H9 (cell line): ENCODE data around the gene F5. TPM values are rescaled to one million over a fixed set of nuclear protein-coding genes. Genes with fewer than 3 reads are reported as not detected.

Source experiments
- DNase-seq: peaks from one replicate; pipeline ENCODE4 v3.0.0-alpha.2; 2017
- H2AFZ ChIP-seq: one replicate; pipeline ENCODE4 v1.6.1; 2013; ENCODE audit warnings: mild to moderate bottlenecking, low read length, control low read depth, moderate library complexity
- H2AK5ac ChIP-seq: 2 replicates; pipeline ENCODE4 v1.6.1; 2013; ENCODE audit warnings: low read length, control low read depth, mixed read lengths; ENCODE audit not compliant: insufficient read length
- H2BK120ac ChIP-seq: one replicate; pipeline ENCODE4 v1.6.1; 2013; ENCODE audit warnings: low read depth, mild to moderate bottlenecking, low read length, control low read depth, inconsistent platforms; ENCODE audit not compliant: poor library complexity, severe bottlenecking
- H2BK12ac ChIP-seq: 2 replicates; pipeline ENCODE4 v1.6.1; 2013; ENCODE audit warnings: low read length, control low read depth, mixed read lengths, low read depth; ENCODE audit not compliant: insufficient read length
- H2BK15ac ChIP-seq: 2 replicates; pipeline ENCODE4 v1.6.1; 2013; ENCODE audit warnings: low read depth, low read length, control low read depth
- H2BK20ac ChIP-seq: one replicate; pipeline ENCODE4 v1.6.1; 2013; ENCODE audit warnings: low read depth, mild to moderate bottlenecking, low read length, control low read depth, inconsistent platforms; ENCODE audit not compliant: poor library complexity, severe bottlenecking
- H2BK5ac ChIP-seq: 2 replicates; pipeline ENCODE4 v1.6.1; 2013; ENCODE audit warnings: low read length, control low read depth, mixed read lengths; ENCODE audit not compliant: insufficient read length
- H3K14ac ChIP-seq: 2 replicates; pipeline ENCODE4 v1.6.1; 2013; ENCODE audit warnings: low read length, control low read depth; ENCODE audit not compliant: insufficient read depth
- H3K18ac ChIP-seq: 2 replicates; pipeline ENCODE4 v1.6.1; 2013; ENCODE audit warnings: low read depth, mild to moderate bottlenecking, mixed read lengths, low read length, control low read depth; ENCODE audit not compliant: insufficient read length
- H3K23ac ChIP-seq: 2 replicates; pipeline ENCODE4 v1.6.1; 2013; ENCODE audit warnings: low read length, control low read depth, mixed read lengths, low read depth; ENCODE audit not compliant: insufficient read length
- H3K23me2 ChIP-seq: 2 replicates; pipeline ENCODE4 v1.6.1; 2013; ENCODE audit warnings: low read depth, mild to moderate bottlenecking, mixed read lengths, low read length, control low read depth; ENCODE audit not compliant: insufficient read length, poor library complexity, severe bottlenecking
- H3K27ac ChIP-seq: 2 replicates; pipeline ENCODE4 v1.5.1; 2013; ENCODE audit warnings: low read length, control low read depth, mixed read lengths, low read depth; ENCODE audit not compliant: insufficient read length
- H3K27me3 ChIP-seq: 2 replicates; pipeline ENCODE4 v1.6.1; 2013; ENCODE audit warnings: low read length, control low read depth, inconsistent platforms; ENCODE audit not compliant: insufficient read depth
- H3K4ac ChIP-seq: 2 replicates; pipeline ENCODE4 v1.6.1; 2013; ENCODE audit warnings: low read depth, mild to moderate bottlenecking, control low read depth, inconsistent platforms, low read length, moderate library complexity
- H3K4me1 ChIP-seq: 2 replicates; pipeline ENCODE4 v1.6.1; 2013; ENCODE audit warnings: low read length, control low read depth, inconsistent platforms; ENCODE audit not compliant: insufficient read depth
- H3K4me2 ChIP-seq: 2 replicates; pipeline ENCODE4 v1.6.1; 2013; ENCODE audit warnings: low read length, control low read depth, mixed read lengths; ENCODE audit not compliant: insufficient read length, insufficient read depth
- H3K56ac ChIP-seq: 2 replicates; pipeline ENCODE4 v1.6.1; 2013; ENCODE audit warnings: low read depth, mild to moderate bottlenecking, mixed read lengths, low read length, control low read depth; ENCODE audit not compliant: insufficient read length
- H3K79me1 ChIP-seq: 2 replicates; pipeline ENCODE4 v1.6.1; 2013; ENCODE audit warnings: low read depth, mild to moderate bottlenecking, moderate library complexity, low read length, control low read depth, inconsistent platforms; ENCODE audit not compliant: insufficient read depth, poor library complexity, severe bottlenecking
- H3K79me2 ChIP-seq: 2 replicates; pipeline ENCODE4 v1.6.1; 2013; ENCODE audit warnings: low read length, control low read depth, inconsistent platforms; ENCODE audit not compliant: insufficient read depth
- H3K9ac ChIP-seq: 2 replicates; pipeline ENCODE4 v1.6.1; 2013; ENCODE audit warnings: low read length, control low read depth, mixed read lengths; ENCODE audit not compliant: insufficient read length; ENCODE audit errors: extremely low read depth
- H3K9me3 ChIP-seq: one replicate; pipeline ENCODE4 v1.6.1; 2013; ENCODE audit warnings: low read depth, low read length, inconsistent platforms; ENCODE audit not compliant: control insufficient read depth
- H3T11ph ChIP-seq: one replicate; pipeline ENCODE4 v1.6.1; 2013; ENCODE audit warnings: mild to moderate bottlenecking, low read length, control low read depth, inconsistent platforms
- H4K20me1 ChIP-seq: one replicate; pipeline ENCODE4 v1.6.1; 2013; ENCODE audit not compliant: control insufficient read depth, insufficient read length, insufficient read depth
- H4K5ac ChIP-seq: 2 replicates; pipeline ENCODE4 v1.6.1; 2013; ENCODE audit warnings: low read depth, mild to moderate bottlenecking, mixed read lengths, low read length, control low read depth; ENCODE audit not compliant: insufficient read length
- H4K8ac ChIP-seq: replicated peaks from 2 replicates; pipeline ENCODE4 v1.6.1; 2013; ENCODE audit warnings: low read length, control low read depth, mixed read lengths, low read depth; ENCODE audit not compliant: insufficient read length
- H4K91ac ChIP-seq: 2 replicates; pipeline ENCODE4 v1.6.1; 2013; ENCODE audit warnings: low read depth, mild to moderate bottlenecking, moderate library complexity, mixed read lengths, low read length, control low read depth; ENCODE audit not compliant: insufficient read length
- H3K27ac Mint-ChIP-seq, 3 experiments: 2 replicates in 2 of 3; 3 replicates in 1 of 3; pipeline ENCODE4 v1.8.0; 2020 to 2021; ENCODE audit warnings: mixed read lengths in 3 of 3, mild to moderate bottlenecking in 1 of 3, moderate library complexity in 1 of 3
- H3K27me3 Mint-ChIP-seq: 2 replicates; pipeline ENCODE4 v1.8.0; 2021; ENCODE audit warnings: low read depth, mild to moderate bottlenecking, moderate library complexity, mixed read lengths
- H3K36me3 Mint-ChIP-seq, 3 experiments: 2 replicates in 2 of 3; 3 replicates in 1 of 3; pipeline ENCODE4 v1.8.0; 2020 to 2021; ENCODE audit warnings: low read depth in 3 of 3, mixed read lengths in 3 of 3; ENCODE audit not compliant: insufficient read depth in 1 of 3
- H3K4me1 Mint-ChIP-seq, 2 experiments: 2 replicates each; pipeline ENCODE4 v1.8.0; 2020; ENCODE audit warnings: mixed read lengths in 2 of 2
- H3K4me3 Mint-ChIP-seq, 2 experiments: 2 replicates in 1 of 2; 3 replicates in 1 of 2; pipeline ENCODE4 v1.8.0; 2020 to 2021; ENCODE audit warnings: mild to moderate bottlenecking in 2 of 2, mixed read lengths in 2 of 2, moderate library complexity in 1 of 2
- H3K9me3 Mint-ChIP-seq, 2 experiments: 2 replicates in 1 of 2; 3 replicates in 1 of 2; pipeline ENCODE4 v1.8.0; 2020; ENCODE audit warnings: mild to moderate bottlenecking in 2 of 2, mixed read lengths in 2 of 2, moderate library complexity in 1 of 2
- CTCF ChIP-seq: fragments of 200-600 bp; sonication (generic); conservative IDR thresholded peaks from 3 replicates; pipeline ENCODE4 v1.8.0; 2021; ENCODE audit warnings: antibody characterized with exemption, mild to moderate bottlenecking
- WGBS: extraction: QIAGEN DNeasy Blood & Tissue Kit; methylation state at CpG from one replicate; pipeline ENCODE4 v1.1.7; 2013; ENCODE audit warnings: missing lambda C conversion rate, low lambda C conversion rate, mixed read lengths; ENCODE audit not compliant: insufficient read length; ENCODE audit errors: extremely low coverage; 5-methylcytosine and 5-hydroxymethylcytosine counted together
- total RNA-seq: library from RNA; stranded (reverse); gene quantifications from 2 replicates; pipeline ENCODE4 v1.2.1, GENCODE V29; 2021

Gene F5
- total RNA-seq, 1 experiment from 2014 or later, result 0.04 TPM

- H3K9ac ChIP-seq, result no peak overlapping the region
- no peak overlapping the region for H2BK5ac ChIP-seq
- H3K27ac ChIP-seq, result no peak overlapping the region
- H3K4me1 Mint-ChIP-seq, result no peaks in the 10 kb centered on the region
- H3K36me3 Mint-ChIP-seq, result no peaks in the 10 kb centered on the region
- no peaks in the 10 kb centered on the region for H3K23me2 ChIP-seq
- no peaks in the 10 kb centered on the region for H3K27me3 ChIP-seq
- H3K9me3 ChIP-seq, result no peaks in the 10 kb centered on the region
- H3K4ac ChIP-seq, result no peak overlapping the region
- no peaks in the 10 kb centered on the region for H3K79me1 ChIP-seq
- H3K9me3 Mint-ChIP-seq, result no peaks in the 10 kb centered on the region
- no peak overlapping the region for H3K56ac ChIP-seq
- H2BK120ac ChIP-seq, result no peak overlapping the region
- no peak overlapping the region for H2BK15ac ChIP-seq
- H3K79me2 ChIP-seq, result no peaks in the 10 kb centered on the region
- H3T11ph ChIP-seq, result no peak overlapping the region
- H3K27me3 Mint-ChIP-seq, result peaks cover 4% of the 10 kb centered on the region
- no peak overlapping the region for H2BK20ac ChIP-seq
- no peak overlapping the region for H4K5ac ChIP-seq
- no peaks in the 10 kb centered on the region for H4K20me1 ChIP-seq
- no CpG with 5 or more reads among the region's 1 CpG for WGBS
- no peak overlapping the region for H3K4me2 ChIP-seq
- H2AK5ac ChIP-seq, result no peak overlapping the region
- H3K4me3 Mint-ChIP-seq, result no peak overlapping the region
- H2AFZ ChIP-seq, result no peak overlapping the region
- TF ChIP-seq CTCF, result no peak
- H4K91ac ChIP-seq, result no peak overlapping the region
- no peak overlapping the region for H3K18ac ChIP-seq
- H3K4me1 ChIP-seq, result no peaks in the 10 kb centered on the region
- no peak overlapping the region for H2BK12ac ChIP-seq
- no peak overlapping the region for H3K14ac ChIP-seq
- DNase-seq, result no peak
- no peak overlapping the region for H3K27ac Mint-ChIP-seq
- H4K8ac ChIP-seq, result no peak overlapping the region
- no peak overlapping the region for H3K23ac ChIP-seq
Measured at GRCh38 chr1:169570172-169570574, 16.1 kb downstream of the F5 start.
